ENCODE data around the gene OR1D5. TPM values are rescaled to one million over a fixed set of nuclear protein-coding genes. Genes with fewer than 3 reads are reported as not detected.

OR1D5 gene
- total RNA-seq, 1 donor from 2014 or later = not detected

DNA sequence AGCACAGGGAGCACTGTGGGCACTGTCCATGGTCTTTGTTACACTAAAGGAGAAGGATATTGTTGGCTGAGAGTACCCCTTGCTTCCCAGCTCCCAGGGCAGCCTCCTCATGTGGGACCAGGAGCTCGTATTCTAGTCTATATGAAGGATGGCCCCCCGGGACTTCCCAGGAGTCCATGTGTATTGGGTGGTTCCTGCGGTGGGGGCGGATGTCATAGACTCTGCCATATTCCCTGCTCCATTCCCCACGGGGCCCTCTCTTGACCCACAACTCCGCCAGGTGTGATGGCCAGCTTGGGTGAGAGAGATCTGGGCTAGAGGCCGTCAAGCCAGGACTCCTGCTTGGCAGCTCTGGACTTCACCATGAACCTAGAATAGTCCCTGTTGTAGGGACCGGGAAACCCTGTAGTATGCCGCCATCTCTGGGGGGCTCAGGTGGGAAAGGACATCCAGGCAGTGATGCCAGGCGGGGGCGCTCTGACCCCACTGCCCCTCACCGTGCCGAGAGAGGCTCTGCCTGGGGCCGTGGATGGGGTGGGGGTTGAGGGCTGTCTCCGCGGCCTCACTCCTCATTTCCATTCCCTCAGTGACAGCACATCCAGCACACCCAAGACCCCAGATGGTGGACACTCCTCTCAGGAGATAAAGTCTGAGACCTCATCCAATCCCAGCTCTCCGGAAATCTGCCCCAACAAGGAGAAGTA, 37.8 kb downstream of the OR1D5 start:
- peaks cover 38% of the 10 kb centered on the region for H3K36me3 Mint-ChIP-seq (ENCODE audit: low read depth, unreplicated experiment)
- no peak overlapping the region for H3K4me3 Mint-ChIP-seq (ENCODE audit: unreplicated experiment)
- H3K4me1 Mint-ChIP-seq (ENCODE audit: low read depth, unreplicated experiment) = peaks cover 4% of the 10 kb centered on the region
- Histone ChIP-seq H3K27ac (ENCODE audit: low read depth, low read length) (no peak overlapping the region), H3K9me3 (ENCODE audit: insufficient read depth, low read depth, low read length) (peaks cover 15% of the 10 kb centered on the region), H2AFZ (ENCODE audit: low read depth, low read length) (no peak overlapping the region), H3K4me1 (ENCODE audit: insufficient read depth, low read length) (peaks cover 4% of the 10 kb centered on the region), H3K27me3 (ENCODE audit: insufficient read depth, low read length) (no peaks in the 10 kb centered on the region), H4K20me1 (ENCODE audit: insufficient read depth, low read length) (no peaks in the 10 kb centered on the region), H3K4me3 (ENCODE audit: insufficient read depth, low read depth, low read length) (no peak overlapping the region), H3K4me2 (ENCODE audit: low read length) (no peak overlapping the region), H3K9ac (ENCODE audit: low read length) (no peak overlapping the region), H3K36me3 (ENCODE audit: insufficient read depth, low read length) (no peaks in the 10 kb centered on the region), H3K79me2 (ENCODE audit: insufficient read depth, low read length) (no peaks in the 10 kb centered on the region)
- TF ChIP-seq EZH2 (IDR thresholded peaks at IDR 0.05; ENCODE audit: insufficient read depth, low read length) = no peak
- no peak for TF ChIP-seq CTCF (IDR thresholded peaks at IDR 0.05; ENCODE audit: insufficient read depth, low read depth, low read length)
- FAIRE-seq = no peak
- peaks cover 30% of the 10 kb centered on the region for H3K9me3 Mint-ChIP-seq (ENCODE audit: unreplicated experiment)
- no peaks in the 10 kb centered on the region for H3K27me3 Mint-ChIP-seq (ENCODE audit: low read depth, unreplicated experiment)
- H3K27ac Mint-ChIP-seq (ENCODE audit: unreplicated experiment) = no peak overlapping the region
- no peak for DNase-seq (ENCODE audit: low read depth)

- Histone ChIP-seq H3K4me3 (ENCODE audit: insufficient read depth, low read depth, low read length) (no peak overlapping the region), H3K27me3 (ENCODE audit: insufficient read depth, low read length) (no peaks in the 10 kb centered on the region), H3K4me1 (ENCODE audit: insufficient read depth, low read length) (no peaks in the 10 kb centered on the region), H3K9me3 (ENCODE audit: insufficient read depth, low read depth, low read length) (peaks cover 15% of the 10 kb centered on the region), H3K27ac (ENCODE audit: low read depth, low read length) (no peak overlapping the region), H3K79me2 (ENCODE audit: insufficient read depth, low read length) (no peaks in the 10 kb centered on the region), H4K20me1 (ENCODE audit: insufficient read depth, low read length) (no peaks in the 10 kb centered on the region), H3K4me2 (ENCODE audit: low read length) (no peak overlapping the region), H3K9ac (ENCODE audit: low read length) (no peak overlapping the region), H3K36me3 (ENCODE audit: insufficient read depth, low read length) (no peaks in the 10 kb centered on the region), H2AFZ (ENCODE audit: low read depth, low read length) (no peak overlapping the region)
- no peaks in the 10 kb centered on the region for H3K4me1 Mint-ChIP-seq (ENCODE audit: low read depth, unreplicated experiment)
- no peaks in the 10 kb centered on the region for H3K27me3 Mint-ChIP-seq (ENCODE audit: low read depth, unreplicated experiment)
- no peak overlapping the region for H3K4me3 Mint-ChIP-seq (ENCODE audit: unreplicated experiment)
- FAIRE-seq (no peak), DNase-seq (ENCODE audit: low read depth) (no peak)
- H3K36me3 Mint-ChIP-seq (ENCODE audit: low read depth, unreplicated experiment) = peaks cover 42% of the 10 kb centered on the region
- H3K27ac Mint-ChIP-seq (ENCODE audit: unreplicated experiment) = no peak overlapping the region
- TF ChIP-seq EZH2 (IDR thresholded peaks at IDR 0.05; ENCODE audit: insufficient read depth, low read length) (no peak), CTCF (IDR thresholded peaks at IDR 0.05; ENCODE audit: insufficient read depth, low read depth, low read length) (no peak)
- peaks cover 32% of the 10 kb centered on the region for H3K9me3 Mint-ChIP-seq (ENCODE audit: unreplicated experiment)
Measured at GRCh38 chr17:3024346-3024745, 39.1 kb downstream of the OR1D5 start.

- H4K20me1 ChIP-seq (ENCODE audit: insufficient read depth, low read length) = no peaks in the 10 kb centered on the region
- H3K4me1 ChIP-seq (ENCODE audit: insufficient read depth, low read length) = no peaks in the 10 kb centered on the region
- H3K4me2 ChIP-seq (ENCODE audit: low read length) = no peak overlapping the region
- no peaks in the 10 kb centered on the region for H3K27me3 Mint-ChIP-seq (ENCODE audit: low read depth, unreplicated experiment)
- H3K9me3 Mint-ChIP-seq (ENCODE audit: unreplicated experiment) = peaks cover 32% of the 10 kb centered on the region
- H3K36me3 ChIP-seq (ENCODE audit: insufficient read depth, low read length) = no peaks in the 10 kb centered on the region
- TF ChIP-seq CTCF (IDR thresholded peaks at IDR 0.05; ENCODE audit: insufficient read depth, low read depth, low read length) (no peak), EZH2 (IDR thresholded peaks at IDR 0.05; ENCODE audit: insufficient read depth, low read length) (no peak)
- peaks cover 15% of the 10 kb centered on the region for H3K9me3 ChIP-seq (ENCODE audit: insufficient read depth, low read depth, low read length)
- H3K4me3 Mint-ChIP-seq (ENCODE audit: unreplicated experiment) = no peak overlapping the region
- no peaks in the 10 kb centered on the region for H3K27me3 ChIP-seq (ENCODE audit: insufficient read depth, low read length)
- no peaks in the 10 kb centered on the region for H3K4me1 Mint-ChIP-seq (ENCODE audit: low read depth, unreplicated experiment)
- no peak overlapping the region for H2AFZ ChIP-seq (ENCODE audit: low read depth, low read length)
- H3K9ac ChIP-seq (ENCODE audit: low read length) = no peak overlapping the region
- no peaks in the 10 kb centered on the region for H3K79me2 ChIP-seq (ENCODE audit: insufficient read depth, low read length)
- H3K27ac Mint-ChIP-seq (ENCODE audit: unreplicated experiment) = no peak overlapping the region
- FAIRE-seq (no peak), DNase-seq (ENCODE audit: low read depth) (no peak)
- no peak overlapping the region for H3K27ac ChIP-seq (ENCODE audit: low read depth, low read length)
- H3K4me3 ChIP-seq (ENCODE audit: insufficient read depth, low read depth, low read length) = no peak overlapping the region
- H3K36me3 Mint-ChIP-seq (ENCODE audit: low read depth, unreplicated experiment) = peaks cover 40% of the 10 kb centered on the region
Measured at GRCh38 chr17:3022197-3022596, 41.2 kb downstream of the OR1D5 start.
